ENCODE data around the gene THSD4. TPM values are rescaled to one million over a fixed set of nuclear protein-coding genes. Genes with fewer than 3 reads are reported as not detected.

THSD4 gene
- total and polyA plus RNA-seq, 9 of the 15 experiments (the other 6 are each of a cell fraction or from before 2014, with no cell fraction given), result 0.04 TPM; not detected in 5

- TF ChIP-seq PRDM10 (IDR thresholded peaks at IDR 0.05; ENCODE audit: partially characterized antibody) (no peak), ZNF77 (CRISPR knock-in tag; IDR thresholded peaks at IDR 0.05) (no peak), POLR2A (conservative IDR thresholded peaks at IDR 0.05) (no peak), HMGXB4 (CRISPR knock-in tag; IDR thresholded peaks at IDR 0.05) (no peak)
Measured at GRCh38 chr15:71706461-71707229, 591.4 kb downstream of the THSD4 start (continued).
